Muscle layer of duodenum (tissue), 2 donors: ENCODE measurements around the gene C3.

Experiments
- H3K27ac ChIP-seq: one replicate; pipeline ENCODE4 v1.7.0; 2013; ENCODE audit warnings: mild to moderate bottlenecking, low read length
- H3K27me3 ChIP-seq: one replicate; pipeline ENCODE4 v1.7.0; 2013; ENCODE audit warnings: low read depth, mild to moderate bottlenecking, control low read depth, low read length
- H3K36me3 ChIP-seq, 2 donors: one replicate each; pipeline ENCODE4 v1.7.0; 2013; ENCODE audit warnings: low read length in 2 of 2, control low read depth in 1 of 2, mild to moderate bottlenecking in 1 of 2; ENCODE audit not compliant: insufficient read depth in 2 of 2, control insufficient read depth in 1 of 2
- H3K4me1 ChIP-seq, 2 donors: one replicate each; pipeline ENCODE4 v1.7.0; 2013; ENCODE audit warnings: low read length in 2 of 2, mild to moderate bottlenecking in 2 of 2, control low read depth in 1 of 2, moderate library complexity in 1 of 2; ENCODE audit not compliant: insufficient read depth in 2 of 2, control insufficient read depth in 1 of 2
- H3K4me3 ChIP-seq, 2 donors: one replicate each; pipeline ENCODE4 v1.7.0; 2013; ENCODE audit warnings: low read length in 2 of 2, low read depth in 1 of 2, mild to moderate bottlenecking in 1 of 2
- H3K9me3 ChIP-seq, 2 donors: one replicate each; pipeline ENCODE4 v1.7.0; 2013; ENCODE audit warnings: low read length in 2 of 2, control low read depth in 1 of 2, mild to moderate bottlenecking in 1 of 2; ENCODE audit not compliant: control insufficient read depth in 1 of 2
- donor health status: healthy.

C3 gene

GRCh38 chr19:6725513-6726231 is 5.2 kb upstream of the C3 start:
- Histone ChIP-seq H3K36me3 (peaks cover 0 to 6% of the 10 kb centered on the region in 2 donors), H3K4me3 (no peak overlapping the region), H3K9me3 (no peaks in the 10 kb centered on the region), H3K4me1 (peaks cover 0 to 13% of the 10 kb centered on the region in 2 donors), H3K27ac (no peak overlapping the region), H3K27me3 (no peaks in the 10 kb centered on the region)

GRCh38 chr19:6724631-6725492 is 4.4 kb upstream of the C3 start:
- H3K27ac ChIP-seq = no peak overlapping the region
- peaks cover 0 to 13% of the 10 kb centered on the region in 2 donors for H3K4me1 ChIP-seq
- H3K4me3 ChIP-seq = no peak overlapping the region
- peaks cover 0 to 4% of the 10 kb centered on the region in 2 donors for H3K36me3 ChIP-seq
- no peaks in the 10 kb centered on the region for H3K9me3 ChIP-seq
- no peaks in the 10 kb centered on the region for H3K27me3 ChIP-seq

- Histone ChIP-seq H3K9me3 (no peaks in the 10 kb centered on the region), H3K36me3 (no peaks in the 10 kb centered on the region), H3K27me3 (no peaks in the 10 kb centered on the region), H3K4me3 (no peak overlapping the region), H3K4me1 (peaks cover 0 to 11% of the 10 kb centered on the region in 2 donors), H3K27ac (no peak overlapping the region)
These were observed 3.3 kb upstream of the C3 start for GRCh38 chr19:6723738-6724137.

- Histone ChIP-seq H3K27ac (no peak overlapping the region), H3K9me3 (no peaks in the 10 kb centered on the region), H3K27me3 (no peaks in the 10 kb centered on the region), H3K4me3 (no peak overlapping the region), H3K4me1 (peaks cover 0 to 6% of the 10 kb centered on the region in 2 donors), H3K36me3 (peaks cover 0 to 3% of the 10 kb centered on the region in 2 donors)
These were observed 2.7 kb upstream of the C3 start for GRCh38 chr19:6723108-6723618.

GRCh38 chr19:6721773-6722172 is 1.3 kb upstream of the C3 start:
- Histone ChIP-seq H3K4me1 (peaks cover 0 to 5% of the 10 kb centered on the region in 2 donors), H3K36me3 (peaks cover 0 to 3% of the 10 kb centered on the region in 2 donors), H3K4me3 (no peak overlapping the region), H3K27me3 (no peaks in the 10 kb centered on the region), H3K27ac (no peak overlapping the region), H3K9me3 (no peaks in the 10 kb centered on the region)

- H3K27ac ChIP-seq = no peak overlapping the region
- H3K4me3 ChIP-seq = no peak overlapping the region
- H3K27me3 ChIP-seq = no peaks in the 10 kb centered on the region
- H3K4me1 ChIP-seq = peaks cover 0 to 5% of the 10 kb centered on the region in 2 donors
- peaks cover 0 to 3% of the 10 kb centered on the region in 2 donors for H3K36me3 ChIP-seq
- H3K9me3 ChIP-seq = no peaks in the 10 kb centered on the region
These were observed 656 bp upstream of the C3 start for GRCh38 chr19:6721138-6721474.

GRCh38 chr19:6719992-6720368 is 470 bp downstream of the C3 start:
- H3K9me3 ChIP-seq = no peaks in the 10 kb centered on the region
- H3K27ac ChIP-seq = no peak overlapping the region
- H3K36me3 ChIP-seq = peaks cover 0 to 3% of the 10 kb centered on the region in 2 donors
- peak overlapping the region; percentile 53 to 54 for H3K4me3 ChIP-seq
- no peaks in the 10 kb centered on the region for H3K27me3 ChIP-seq
- H3K4me1 ChIP-seq = peaks cover 0 to 2% of the 10 kb centered on the region in 2 donors

GRCh38 chr19:6719540-6719861 is 949 bp downstream of the C3 start:
- Histone ChIP-seq H3K4me1 (no peaks in the 10 kb centered on the region), H3K9me3 (no peaks in the 10 kb centered on the region), H3K27ac (no peak overlapping the region), H3K36me3 (peaks cover 0 to 3% of the 10 kb centered on the region in 2 donors), H3K4me3 (peak overlapping the region; percentile 53 to 54), H3K27me3 (no peaks in the 10 kb centered on the region)

- peak overlapping the region; percentile 53 to 54 for H3K4me3 ChIP-seq
- H3K4me1 ChIP-seq = no peaks in the 10 kb centered on the region
- H3K27ac ChIP-seq = no peak overlapping the region
- H3K36me3 ChIP-seq = peaks cover 0 to 3% of the 10 kb centered on the region in 2 donors
- no peaks in the 10 kb centered on the region for H3K27me3 ChIP-seq
- H3K9me3 ChIP-seq = no peaks in the 10 kb centered on the region
These were observed 1.5 kb downstream of the C3 start for GRCh38 chr19:6718741-6719539.

- Histone ChIP-seq H3K27me3 (no peaks in the 10 kb centered on the region), H3K9me3 (no peaks in the 10 kb centered on the region), H3K36me3 (peaks cover 0 to 3% of the 10 kb centered on the region in 2 donors), H3K4me1 (no peaks in the 10 kb centered on the region), H3K4me3 (peak overlapping the region in 1 of 2 donors; percentile 54), H3K27ac (no peak overlapping the region)
These were observed 2.2 kb downstream of the C3 start for GRCh38 chr19:6718111-6718740.
